Anterior cingulate cortex (tissue), 58 donors: ENCODE data around the gene ATM.
"Not testable (repeated sequence)": the region's sequence is repeated elsewhere in the genome, so short reads cannot be mapped to it uniquely, and the experiment has no call there.

Experiments
- DNase-seq, 58 donors: peaks; one replicate each; lab custom pipeline; 2025; lab: John Stamatoyannopoulos, UW

Gene ATM

DNA sequence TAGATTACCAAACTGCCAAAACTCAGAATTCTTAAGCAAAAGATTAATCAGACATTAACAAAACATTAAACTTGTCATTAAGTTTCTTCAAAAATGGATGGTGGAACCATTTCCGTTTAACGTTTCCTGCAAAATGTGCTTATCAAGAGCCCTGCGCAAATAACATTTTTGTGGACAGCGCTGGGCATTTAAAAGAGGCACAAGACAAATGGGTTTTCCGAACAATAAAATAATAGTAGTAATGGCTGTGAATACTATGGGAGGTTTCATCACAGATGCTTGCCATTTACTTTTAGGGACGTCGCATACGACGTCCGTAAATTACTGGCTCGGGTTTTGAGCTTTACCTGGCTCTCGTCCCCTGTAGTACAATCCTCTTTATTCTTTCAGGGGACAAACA, 1.5 kb upstream of the ATM start:
- DNase-seq: no peak

DNA sequence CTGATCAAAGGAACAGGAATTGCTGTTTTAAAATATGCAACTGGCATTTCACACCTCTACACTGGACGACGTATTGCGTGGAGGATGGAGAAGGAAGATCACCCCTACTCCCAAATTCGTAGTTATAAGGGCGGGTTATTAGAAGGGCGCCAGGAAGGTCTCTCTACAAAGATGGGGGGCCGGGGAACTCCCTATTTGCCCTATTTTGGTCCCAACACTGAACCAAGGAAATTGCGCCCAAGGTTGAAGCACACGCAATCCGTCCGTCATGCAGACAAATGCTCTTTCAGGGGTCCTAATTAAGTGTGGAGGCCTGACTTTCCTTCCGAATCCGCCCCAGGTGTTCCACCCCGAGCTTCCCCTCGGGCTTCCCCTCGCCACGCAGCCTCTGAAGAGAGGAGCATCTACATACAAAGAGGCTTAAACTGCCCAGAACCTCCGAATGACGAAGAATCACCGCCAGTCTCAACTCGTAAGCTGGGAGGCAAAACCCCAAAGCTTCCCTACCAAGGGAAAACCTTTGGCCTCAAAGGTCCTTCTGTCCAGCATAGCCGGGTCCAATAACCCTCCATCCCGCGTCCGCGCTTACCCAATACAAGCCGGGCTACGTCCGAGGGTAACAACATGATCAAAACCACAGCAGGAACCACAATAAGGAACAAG, 825 bp upstream of the ATM start:
- no peak for DNase-seq

DNA sequence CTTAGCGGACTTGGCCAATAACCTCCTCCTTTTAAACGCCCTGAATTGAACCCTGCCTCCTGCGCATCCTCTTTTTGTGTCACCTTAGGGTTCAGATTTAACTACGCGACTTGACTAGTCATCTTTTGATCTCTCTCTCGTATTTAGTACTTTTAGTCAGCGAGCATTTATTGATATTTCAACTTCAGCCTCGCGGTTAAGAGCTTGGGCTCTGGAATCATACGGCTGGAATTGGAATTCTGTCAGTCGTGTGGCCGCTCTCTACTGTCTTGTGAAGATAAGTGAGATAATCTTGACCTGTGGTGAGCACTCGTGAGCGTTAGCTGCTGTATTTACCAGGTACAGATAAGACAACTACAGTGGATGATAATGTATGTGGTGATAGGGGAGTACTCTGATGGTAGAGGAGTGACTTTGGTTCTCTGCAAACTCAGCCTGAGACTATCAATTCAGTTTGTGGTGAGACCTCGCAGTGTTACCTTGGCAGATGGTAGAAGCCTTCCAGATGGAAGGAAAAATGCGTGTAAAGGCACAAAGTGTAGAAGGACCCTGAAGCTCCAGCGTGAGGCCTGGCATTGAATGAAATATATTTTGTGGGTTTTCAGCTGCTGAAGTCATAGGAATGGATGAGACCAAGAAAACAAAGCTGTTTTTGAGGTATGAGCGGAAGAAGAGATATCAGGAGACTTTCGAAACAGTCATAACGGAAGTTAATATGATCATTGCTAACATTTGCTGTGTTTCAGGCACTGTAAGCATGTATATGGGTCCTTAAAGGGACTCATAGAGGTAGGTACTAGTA, 682 bp downstream of the ATM start:
- peak in 6 of 58 donors; percentile 23 to 65 (median 34) for DNase-seq

DNA sequence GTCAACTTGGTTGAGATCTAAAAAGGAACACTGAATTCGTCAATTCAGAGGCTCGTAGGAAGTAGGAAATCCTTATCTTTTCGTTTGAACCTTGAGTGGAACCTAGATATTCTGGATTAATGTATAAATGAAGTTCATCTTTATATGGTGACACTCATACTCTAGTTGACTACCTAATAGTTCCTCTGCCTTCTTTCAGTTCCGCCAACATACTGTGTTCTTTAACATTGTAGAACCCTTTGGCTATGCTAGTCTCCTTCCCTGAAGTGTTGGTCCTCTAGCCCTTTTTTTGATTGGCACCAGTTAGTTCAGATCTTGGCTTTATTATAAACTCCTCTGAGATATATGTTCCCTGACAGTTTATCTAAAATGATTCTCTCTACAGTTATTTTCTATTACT, 1.5 kb downstream of the ATM start:
- DNase-seq: peak in 1 of 58 donors; percentile 3

DNA sequence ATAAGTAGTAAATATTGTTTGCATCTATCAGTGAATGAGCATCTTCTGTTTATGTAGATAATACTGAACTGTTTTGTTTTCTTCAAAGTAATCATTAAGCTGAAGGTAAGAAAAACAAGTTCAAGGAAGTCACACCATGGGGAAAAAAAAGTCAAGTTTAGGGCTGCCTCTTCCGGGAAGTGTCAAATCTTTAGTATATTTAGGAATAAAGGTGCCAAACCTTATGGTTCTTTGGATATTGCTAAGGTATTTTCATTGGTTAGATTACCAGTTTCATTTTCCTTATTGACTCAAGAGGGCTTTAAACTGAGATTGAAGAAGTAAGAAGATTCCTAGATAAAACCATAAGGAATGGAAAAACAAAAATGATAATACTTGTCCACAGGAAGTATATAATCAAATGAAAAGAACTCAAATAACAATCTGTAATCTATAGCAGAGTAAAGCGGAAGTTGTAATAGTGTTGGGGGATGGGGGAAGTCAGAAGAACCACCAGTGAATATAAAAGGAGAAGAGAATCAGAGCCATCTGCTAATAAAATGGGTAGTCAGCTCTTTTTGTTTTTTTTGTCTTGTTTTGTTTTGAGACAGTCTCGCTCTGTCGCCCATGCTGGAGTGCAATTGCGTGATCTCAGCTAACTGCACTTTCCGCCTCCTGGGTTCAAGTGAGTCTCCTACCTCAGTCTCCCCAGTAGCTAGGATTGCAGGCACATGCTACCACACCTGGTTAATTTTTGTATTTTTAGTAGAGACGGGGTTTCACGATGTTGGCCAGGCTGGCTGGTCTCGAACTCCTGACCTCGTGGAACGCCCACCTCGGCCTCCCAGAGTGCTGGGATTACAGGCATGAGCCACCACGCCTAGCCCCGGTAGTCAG, 2.3 kb downstream of the ATM start:
- peak in 1 of 58 donors; percentile 7 for DNase-seq

DNA sequence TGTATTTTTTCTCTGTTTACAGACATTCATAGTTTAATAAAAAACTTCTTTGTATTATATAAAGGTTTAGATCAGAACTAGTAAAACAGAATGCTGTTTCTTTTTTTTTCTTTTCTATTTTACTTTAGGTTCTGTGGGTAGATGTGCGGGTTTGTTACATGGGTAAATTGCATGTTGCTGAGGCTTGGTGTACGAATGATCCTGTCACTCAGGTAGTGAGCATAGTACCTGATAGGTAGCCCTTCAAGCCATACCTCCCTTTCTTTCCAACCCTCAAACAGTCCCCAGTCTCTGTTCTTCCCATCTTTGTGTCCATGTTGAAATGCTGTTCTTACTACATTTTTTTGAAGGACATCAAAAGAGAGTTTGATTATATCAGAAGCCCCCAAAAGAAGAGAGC, 3.2 kb downstream of the ATM start:
- DNase-seq: no peak

DNA sequence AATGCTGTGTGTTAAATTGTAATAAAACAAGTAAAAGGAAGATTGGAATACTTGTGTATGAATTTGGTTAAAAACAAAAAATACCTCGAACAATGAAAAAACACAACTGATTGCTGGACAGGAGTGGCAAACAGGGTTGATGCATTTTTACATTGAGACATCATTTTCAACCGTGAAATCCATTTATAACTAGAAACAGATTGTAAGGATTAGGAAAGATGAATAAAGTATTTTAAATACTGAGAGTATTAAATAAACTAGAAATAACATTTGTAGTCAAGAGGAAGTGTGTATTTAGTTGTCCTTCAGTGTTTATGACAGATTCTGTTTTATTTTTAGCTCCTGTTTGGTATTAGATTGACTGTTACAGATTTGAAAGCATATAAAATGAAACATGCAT, 5.4 kb downstream of the ATM start:
- no peak for DNase-seq

DNA sequence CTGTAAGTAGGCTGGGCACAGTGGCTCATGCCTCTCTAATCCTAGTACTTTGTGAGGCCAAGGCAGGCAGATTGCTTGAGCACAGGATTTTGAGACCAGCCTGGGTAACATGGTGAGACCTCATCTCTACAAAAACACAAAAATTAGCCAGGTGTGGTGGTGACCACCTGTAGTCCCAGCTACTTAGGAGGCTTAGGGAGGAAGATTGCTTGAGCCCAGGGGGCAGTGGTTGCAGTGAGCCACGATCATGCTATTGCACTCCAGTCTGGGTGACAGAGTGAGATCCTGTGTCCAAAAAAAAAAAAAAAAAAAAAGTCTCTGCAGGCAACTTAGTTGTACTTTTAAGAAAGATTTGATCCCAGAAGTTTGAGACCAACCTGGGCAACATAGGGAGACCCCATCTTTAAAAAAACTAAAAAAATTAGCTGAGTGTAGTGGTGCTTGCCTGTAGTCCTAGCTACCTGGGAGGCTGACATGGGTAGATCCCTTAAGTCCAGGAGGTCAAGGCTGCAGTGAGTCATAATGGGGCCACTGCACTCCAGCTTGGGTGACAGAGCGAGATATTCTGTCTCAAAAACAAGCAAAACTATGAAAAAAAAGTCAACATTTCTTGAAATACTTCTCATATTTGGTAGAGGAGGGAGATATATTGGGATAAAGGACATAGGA, 10.5 kb downstream of the ATM start:
- no peak for DNase-seq

DNA sequence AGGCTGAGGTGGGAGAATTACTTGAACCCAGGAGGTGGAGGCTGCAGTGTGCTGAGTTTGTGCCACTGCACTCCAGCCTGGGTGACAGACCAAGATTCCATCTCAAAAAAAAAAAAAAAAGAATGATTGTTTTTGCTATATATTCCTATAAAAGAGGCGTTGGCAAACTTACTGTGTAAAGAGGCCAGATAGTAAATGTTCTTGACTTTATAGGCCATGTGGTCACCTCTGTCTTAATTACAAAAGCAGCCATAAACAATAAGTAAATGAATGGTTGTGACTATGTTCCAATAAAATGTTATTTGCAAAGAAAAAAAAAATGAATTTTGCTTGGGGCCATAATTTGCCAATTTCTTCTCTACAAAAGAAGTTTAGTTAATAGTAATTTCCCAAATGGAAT, 12.3 kb downstream of the ATM start:
- DNase-seq: no peak

DNA sequence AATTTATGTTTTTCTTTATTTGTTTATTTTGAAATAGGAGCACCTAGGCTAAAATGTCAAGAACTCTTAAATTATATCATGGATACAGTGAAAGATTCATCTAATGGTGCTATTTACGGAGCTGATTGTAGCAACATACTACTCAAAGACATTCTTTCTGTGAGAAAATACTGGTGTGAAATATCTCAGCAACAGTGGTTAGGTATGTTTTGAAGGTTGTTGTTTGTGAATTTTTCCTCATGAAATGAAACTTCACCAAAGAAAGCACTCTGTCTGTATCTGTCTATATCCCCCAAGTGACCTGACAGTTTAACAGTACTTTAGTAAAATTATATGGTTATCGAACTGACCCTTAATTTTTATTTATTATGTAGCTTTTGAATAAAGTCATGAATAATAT, 12.8 kb downstream of the ATM start:
- no peak for DNase-seq

DNA sequence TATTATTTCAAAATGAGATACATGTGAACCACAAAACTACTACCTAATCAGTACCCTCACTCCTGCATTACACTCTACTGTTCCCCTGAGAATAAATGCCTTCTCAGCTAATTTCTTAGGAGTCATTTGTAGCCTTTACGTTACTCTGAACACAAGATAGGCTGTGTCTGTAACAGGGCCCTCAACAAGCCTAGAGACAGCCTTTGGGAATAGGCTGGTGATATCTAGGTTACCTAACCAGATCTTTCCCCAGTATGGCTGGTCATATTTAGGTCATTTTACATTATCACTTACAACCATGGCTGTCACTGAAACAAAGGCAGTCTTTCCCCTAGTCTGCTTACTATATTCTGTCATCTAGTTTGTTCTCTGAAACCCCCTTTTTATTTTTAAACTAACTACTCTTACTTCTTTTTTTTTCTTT, 14.2 kb downstream of the ATM start:
- DNase-seq: no peak

DNA sequence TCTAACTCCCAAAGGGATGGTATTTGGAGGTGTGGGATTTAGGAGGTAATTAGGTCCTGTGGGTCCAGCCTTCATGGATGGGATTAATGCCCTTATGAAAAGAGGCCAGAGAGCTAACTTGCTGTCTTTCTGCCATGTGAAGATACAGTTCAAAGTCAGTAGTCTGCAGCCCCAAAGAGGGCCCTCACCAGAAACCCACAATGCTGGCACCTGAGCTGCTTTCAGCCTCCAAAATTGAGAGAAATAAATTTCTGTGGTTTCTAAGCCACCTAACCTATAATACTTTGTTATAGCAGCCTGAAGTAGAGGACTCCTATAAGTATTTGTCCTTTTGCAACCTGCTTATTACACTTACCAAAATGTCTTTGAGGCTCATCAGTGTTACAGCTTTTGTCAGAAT, 16.2 kb downstream of the ATM start:
- DNase-seq: no peak

DNA sequence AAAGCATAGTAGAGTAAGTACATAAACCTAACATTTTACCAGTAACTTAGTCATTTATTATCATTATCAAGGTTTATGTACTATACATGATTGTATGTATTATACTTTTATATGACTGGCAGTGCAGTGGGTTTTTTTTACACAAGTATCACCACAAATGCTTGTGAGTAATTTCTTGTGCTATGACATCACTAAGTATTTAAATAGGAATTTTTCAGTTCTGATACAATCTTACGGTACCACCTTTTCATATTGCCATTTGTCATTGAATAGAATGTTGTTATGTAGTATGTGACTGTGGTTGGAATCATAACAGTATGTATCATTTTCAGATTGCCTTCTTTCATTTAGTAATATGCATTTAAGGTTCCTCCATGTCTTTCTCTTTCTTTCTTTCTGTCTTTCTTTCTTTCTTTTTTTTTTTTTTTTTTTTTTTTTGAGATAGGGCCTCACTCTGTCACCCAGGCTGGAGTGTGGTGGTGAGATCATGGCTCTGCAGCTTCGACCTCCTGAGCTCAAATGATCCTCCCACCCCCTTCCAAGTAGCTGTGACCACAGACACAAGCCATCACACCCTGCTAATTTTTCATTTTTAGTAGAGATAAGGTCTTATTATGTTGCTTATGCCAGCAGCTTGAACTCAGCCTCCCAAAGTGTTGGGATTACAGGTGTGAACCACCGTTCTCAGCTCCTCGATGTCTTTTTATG, 18.6 kb downstream of the ATM start:
- no peak for DNase-seq

DNA sequence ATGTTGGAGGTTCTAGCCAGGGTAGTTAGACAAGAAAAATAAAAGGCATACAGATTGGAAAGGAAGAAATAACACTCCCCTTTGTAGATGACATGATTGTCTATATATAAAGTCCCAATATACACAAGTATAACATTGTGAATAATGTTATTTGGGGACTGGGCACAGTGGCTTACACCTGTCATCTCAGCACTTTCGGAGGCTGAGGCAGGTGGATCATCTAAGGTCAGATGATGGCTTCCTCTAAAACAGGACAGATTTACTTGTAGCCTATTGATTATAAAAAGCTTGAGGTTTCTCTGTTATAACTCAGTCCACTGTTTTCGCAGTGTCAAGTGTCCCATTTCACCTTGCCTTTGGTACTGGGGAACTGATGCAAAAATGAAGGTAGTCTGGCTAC, 19.6 kb downstream of the ATM start:
- no peak for DNase-seq

DNA sequence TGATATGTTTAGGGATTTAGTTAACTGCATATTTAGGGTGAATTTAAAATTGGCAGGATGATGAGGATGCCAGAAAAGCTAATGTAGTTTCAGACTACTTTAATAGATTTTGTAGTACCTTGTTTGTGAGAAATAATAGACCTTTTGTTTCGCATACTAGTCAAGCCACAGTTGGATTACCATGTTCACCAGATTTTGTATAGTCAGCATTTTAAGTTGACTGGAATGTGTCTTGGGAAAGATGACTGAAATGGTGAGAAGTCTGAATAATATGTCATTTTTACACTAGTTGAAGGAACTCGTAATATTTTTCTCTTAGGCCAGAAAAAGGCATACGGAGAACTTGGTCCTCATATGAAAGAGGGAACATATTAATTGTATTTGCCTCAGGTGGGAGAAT, 23.4 kb downstream of the ATM start:
- DNase-seq: no peak

DNA sequence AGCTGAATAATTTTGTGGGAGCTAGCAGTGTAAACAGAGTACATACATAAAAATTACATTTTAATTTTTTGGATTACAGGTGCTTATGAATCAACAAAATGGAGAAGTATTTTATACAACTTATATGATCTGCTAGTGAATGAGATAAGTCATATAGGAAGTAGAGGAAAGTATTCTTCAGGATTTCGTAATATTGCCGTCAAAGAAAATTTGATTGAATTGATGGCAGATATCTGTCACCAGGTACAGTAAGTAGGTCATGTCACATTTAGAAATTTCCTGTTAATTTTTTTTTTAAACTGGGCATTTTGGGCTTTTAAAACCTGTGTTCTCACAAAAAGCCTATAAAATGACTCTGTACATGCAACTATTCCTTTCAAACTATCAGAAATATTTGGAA, 24.0 kb downstream of the ATM start:
- DNase-seq: no peak

DNA sequence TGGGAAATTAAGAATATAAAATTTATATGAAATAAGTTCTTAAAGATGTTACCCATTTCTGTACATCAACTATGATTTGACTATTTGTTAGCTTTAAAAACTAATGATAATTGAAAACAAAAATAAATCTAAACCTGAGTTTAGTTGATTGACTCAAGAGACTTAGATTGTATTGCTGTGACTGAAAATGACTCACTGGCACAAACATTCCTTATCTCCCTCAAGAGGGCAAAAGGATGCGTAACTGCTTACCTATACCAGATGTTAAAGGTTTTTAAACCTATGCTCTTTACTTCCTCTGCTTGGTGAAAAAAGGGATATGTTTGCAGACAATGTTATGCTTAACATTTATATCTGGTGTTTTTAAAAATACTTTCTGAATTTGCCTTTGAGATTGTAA, 30.3 kb downstream of the ATM start:
- DNase-seq: no peak

DNA sequence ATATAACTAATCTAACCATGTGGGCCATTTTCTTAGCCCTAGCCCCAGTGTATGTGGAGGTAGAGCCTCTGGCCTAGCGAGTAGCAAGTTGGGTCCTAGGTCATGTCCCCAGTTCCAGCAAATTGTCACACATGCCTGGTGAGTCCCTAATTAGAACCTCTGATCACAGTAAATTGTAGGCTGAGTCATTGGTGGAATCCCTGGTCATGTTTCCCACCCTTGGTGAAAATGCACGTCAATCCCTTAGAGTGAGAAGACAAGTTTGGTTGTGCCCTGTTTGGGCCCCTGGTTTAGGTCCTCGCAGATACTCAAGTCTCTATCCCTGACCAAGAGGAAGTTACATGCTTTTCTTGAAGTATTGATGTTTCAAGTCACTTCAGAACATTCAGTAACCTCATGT, 46.7 kb downstream of the ATM start:
- no peak for DNase-seq

DNA sequence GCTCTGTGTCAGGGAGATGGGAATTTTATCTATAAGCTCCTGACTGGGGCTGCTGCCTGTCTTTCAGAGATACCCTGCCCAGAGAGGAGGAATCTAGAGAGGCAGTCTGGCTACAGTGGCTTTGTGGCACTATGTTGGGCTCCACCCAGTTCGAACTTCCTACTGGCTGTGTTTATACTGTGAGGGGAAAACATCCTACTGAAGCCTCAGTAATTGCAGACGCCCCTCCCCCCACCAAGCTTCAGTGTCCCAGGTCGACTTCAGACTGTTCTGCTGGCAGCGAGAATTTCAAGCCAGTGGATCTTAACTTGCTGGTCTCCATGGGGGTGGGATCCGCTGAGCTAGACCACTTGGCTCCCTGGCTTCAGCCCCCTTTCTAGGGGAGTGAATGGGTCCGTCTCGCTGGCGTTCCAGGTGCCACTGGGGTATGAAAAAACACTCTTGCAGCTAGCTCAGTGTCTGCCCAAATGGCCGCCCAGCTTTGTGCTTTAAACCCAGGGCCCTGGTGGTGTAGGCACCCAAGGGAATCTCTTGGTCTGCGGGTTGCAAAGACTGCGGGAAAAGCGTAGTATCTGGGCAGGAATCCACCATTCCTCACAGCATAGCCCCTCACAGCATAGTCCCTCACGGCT, 54.2 kb downstream of the ATM start:
- DNase-seq: not testable (repeated sequence)

DNA sequence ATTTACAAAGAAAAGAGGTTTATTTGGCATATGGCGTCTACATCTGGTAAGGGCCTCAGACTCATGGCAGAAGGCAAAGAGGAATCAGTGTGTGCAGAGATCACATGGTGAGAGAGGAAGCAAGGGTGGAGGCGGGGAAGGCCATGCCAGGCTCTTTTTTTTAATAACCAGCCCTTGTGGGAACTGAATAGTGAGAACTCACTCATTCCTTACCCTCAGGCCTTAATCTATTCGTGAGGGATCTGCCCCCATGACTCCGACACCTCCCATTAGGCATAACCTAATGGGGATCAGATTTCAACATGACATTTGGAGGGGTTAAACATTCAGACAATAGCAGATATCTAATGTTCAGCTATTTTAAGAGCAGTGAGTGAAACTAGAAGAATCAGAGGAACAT, 55.7 kb downstream of the ATM start:
- peak in 1 of 58 donors; percentile 1 for DNase-seq
